ENCODE results near the gene S1PR2.

S1PR2 gene

DNA sequence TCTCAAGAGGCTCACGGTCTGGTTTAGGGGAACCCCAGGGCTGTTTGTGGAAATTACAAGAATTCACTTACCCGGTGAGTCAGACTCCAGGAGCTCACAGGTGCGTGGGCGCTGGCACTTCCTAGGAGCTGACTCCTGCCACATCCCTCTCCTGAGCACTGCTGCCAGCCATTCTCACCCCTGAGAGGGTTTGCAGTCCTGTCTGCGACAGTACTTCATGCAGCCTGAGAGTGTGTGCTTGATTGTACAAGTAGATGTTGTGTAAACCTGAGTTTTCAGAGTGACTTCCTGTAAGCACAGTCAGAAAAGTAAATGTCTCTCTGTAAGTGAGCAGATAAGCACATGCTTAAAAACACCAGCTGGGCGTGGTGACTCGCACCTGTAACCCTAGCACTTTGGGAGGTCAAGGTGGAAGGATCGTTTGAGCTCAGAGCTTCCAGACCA, 29.0 kb upstream of the S1PR2 start:
- TF ChIP-seq, protein P1, sequence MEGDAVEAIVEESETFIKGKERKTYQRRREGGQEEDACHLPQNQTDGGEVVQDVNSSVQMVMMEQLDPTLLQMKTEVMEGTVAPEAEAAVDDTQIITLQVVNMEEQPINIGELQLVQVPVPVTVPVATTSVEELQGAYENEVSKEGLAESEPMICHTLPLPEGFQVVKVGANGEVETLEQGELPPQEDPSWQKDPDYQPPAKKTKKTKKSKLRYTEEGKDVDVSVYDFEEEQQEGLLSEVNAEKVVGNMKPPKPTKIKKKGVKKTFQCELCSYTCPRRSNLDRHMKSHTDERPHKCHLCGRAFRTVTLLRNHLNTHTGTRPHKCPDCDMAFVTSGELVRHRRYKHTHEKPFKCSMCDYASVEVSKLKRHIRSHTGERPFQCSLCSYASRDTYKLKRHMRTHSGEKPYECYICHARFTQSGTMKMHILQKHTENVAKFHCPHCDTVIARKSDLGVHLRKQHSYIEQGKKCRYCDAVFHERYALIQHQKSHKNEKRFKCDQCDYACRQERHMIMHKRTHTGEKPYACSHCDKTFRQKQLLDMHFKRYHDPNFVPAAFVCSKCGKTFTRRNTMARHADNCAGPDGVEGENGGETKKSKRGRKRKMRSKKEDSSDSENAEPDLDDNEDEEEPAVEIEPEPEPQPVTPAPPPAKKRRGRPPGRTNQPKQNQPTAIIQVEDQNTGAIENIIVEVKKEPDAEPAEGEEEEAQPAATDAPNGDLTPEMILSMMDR (IDR thresholded peaks at IDR 0.05; ENCODE audit: low read depth, low read length) = no peak
- no peak for DNase-seq (ENCODE audit: low read depth in 2 of 2)
- H3K4me3 ChIP-seq (replicated peaks in 1 of 2; ENCODE audit: low read depth in 2 of 2, low read length in 2 of 2) = no peak overlapping the region

DNA sequence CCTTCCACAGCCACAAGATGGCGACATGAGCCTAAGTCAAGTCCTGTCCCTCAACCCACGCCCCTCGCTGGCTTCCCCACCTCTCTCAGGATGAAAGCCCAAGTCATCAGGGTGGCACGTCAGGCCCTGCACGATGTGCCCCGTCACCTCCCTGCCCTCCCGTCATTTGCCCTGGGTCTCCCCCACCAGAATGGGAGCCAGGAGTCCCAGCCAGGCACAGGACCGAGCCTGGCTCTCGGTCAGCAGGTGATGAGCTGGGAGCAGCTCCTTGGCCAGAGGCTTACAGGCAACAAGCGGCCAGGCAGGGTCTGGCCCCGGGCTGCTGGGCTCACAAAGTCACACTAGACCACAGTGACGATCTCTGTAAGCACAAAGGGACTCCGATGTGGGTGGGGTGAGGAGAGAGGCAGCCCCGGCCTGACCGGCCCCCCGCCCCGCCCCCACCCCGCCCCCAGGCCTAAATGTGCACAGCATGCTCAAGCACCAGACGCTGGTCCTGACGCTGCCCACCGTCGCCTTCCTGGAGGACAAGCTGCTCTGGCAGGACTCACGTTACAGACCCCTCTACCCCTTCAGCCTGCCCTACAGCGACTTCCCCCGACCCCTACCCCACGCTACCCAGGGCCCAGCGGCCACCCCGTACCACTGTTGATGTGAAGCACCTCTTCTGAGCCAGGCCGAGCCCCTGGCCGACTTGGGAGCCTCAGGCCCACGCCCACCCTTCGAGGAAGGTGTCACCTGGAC, 28.2 kb upstream of the S1PR2 start:
- TF ChIP-seq, protein P1 (IDR thresholded peaks at IDR 0.05; ENCODE audit: low read depth, low read length) = peak; percentile 71
- H3K4me3 ChIP-seq (replicated peaks in 1 of 2; ENCODE audit: low read depth in 2 of 2, low read length in 2 of 2) = no peak overlapping the region
- peak; percentile 89 to 90 for DNase-seq (ENCODE audit: low read depth in 2 of 2)

DNA sequence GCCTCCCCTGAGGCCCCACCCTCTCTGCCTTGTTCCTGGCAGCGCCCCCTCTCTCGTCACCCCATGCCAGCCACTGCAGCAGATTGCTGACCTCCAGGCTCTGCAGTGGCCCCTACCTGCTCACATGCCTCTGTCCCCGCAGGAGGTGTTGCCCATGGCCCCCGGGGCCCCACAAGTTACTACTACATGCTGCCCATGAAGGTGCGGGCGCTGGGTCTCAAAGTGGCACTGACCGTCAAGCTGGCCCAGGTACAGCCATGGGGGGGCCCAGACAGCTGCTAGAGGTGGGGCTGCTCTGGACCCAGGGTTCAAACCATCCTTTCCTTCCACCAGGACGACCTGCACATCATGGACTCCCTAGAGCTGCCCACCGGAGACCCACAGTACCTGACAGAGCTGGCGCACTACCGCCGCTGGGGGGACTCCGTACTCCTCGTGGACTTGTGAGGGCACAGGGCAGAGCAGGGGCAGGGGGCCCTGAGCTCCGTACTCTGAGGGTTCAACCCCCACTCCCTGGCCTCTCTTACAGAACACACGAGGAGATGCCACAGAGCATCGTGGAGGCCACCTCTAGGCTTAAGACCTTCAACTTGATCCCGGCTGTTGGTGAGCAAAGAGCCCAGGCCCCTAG, 27.1 kb upstream of the S1PR2 start:
- TF ChIP-seq, protein P1 (IDR thresholded peaks at IDR 0.05; ENCODE audit: low read depth, low read length) = no peak
- no peak for DNase-seq (ENCODE audit: low read depth in 2 of 2)
- H3K4me3 ChIP-seq (replicated peaks in 1 of 2; ENCODE audit: low read depth in 2 of 2, low read length in 2 of 2) = no peak overlapping the region

DNA sequence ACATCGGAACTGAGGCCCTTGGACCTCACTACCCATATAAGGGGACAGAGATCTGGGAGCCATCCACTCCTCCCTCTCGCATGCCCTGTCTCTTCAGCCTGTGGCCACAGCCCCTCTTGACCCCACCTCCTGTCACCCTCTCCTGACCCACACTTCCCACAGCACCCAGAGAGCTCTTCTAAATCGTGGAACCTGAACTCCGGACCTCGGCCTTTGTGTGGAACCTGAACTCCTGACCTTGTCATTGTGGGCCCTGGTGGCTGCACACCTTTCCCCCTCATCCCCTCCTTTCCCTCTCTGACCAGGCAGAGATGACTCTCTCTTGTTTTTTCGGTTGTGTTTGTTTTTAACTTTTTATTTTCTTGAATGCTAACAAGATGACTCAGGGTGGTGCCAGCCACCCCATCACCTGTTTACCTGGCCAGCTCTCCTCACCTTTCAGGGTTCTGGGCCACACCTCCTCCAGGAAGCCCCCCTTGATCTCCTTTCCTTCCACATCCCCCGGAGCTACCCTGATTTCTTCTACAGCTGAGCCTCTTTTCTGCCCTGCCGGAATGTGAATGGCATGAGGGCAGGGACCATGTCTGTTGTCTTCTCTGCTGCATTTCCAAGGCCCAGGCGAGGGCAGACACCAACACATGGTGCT, 26.0 kb upstream of the S1PR2 start:
- TF ChIP-seq, protein P1 (IDR thresholded peaks at IDR 0.05; ENCODE audit: low read depth, low read length) = no peak
- no peak overlapping the region for H3K4me3 ChIP-seq (replicated peaks in 1 of 2; ENCODE audit: low read depth in 2 of 2, low read length in 2 of 2)
- DNase-seq (ENCODE audit: low read depth in 2 of 2) = no peak

DNA sequence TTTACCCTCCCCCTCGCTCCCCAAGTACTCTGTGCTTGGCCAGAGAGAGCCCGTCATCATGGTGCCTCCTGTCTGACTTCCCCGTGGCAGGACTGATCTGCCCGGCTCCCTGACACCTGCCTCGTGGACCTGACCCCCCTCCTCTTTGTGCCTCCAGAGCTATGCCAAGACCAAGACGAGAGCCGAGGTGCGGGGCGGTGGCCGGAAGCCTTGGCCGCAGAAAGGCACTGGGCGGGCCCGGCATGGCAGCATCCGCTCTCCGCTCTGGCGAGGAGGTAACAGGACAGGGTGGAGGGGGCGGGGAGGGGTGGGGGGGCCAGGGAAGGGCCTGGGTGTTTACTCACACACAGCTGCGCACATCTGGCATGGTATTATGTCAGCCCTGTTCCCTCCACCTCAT, 25.4 kb upstream of the S1PR2 start:
- DNase-seq (ENCODE audit: low read depth in 2 of 2) = no peak
- TF ChIP-seq, protein P1 (IDR thresholded peaks at IDR 0.05; ENCODE audit: low read depth, low read length) = no peak
- no peak overlapping the region for H3K4me3 ChIP-seq (replicated peaks in 1 of 2; ENCODE audit: low read depth in 2 of 2, low read length in 2 of 2)

DNA sequence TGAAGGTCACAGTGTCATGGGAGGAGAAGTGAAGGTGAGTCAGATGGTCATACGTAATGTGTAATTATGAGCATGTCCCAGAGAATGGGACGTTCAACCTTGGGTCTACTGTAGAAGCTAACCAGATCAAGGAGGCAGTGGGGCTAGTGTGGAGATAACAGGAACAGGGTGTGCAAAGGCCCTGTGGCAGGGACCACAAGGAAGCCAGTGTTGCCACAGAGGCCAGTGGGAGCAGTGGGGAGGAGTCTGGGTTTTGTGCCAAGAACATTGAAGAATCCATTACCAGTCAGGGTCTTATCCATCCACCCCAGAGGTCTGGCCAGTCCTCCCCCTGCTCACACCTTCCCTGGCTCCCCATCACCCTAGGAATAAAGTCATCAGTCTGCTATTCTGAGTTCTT, 24.2 kb upstream of the S1PR2 start:
- no peak overlapping the region for H3K4me3 ChIP-seq (replicated peaks in 1 of 2; ENCODE audit: low read depth in 2 of 2, low read length in 2 of 2)
- TF ChIP-seq, protein P1 (IDR thresholded peaks at IDR 0.05; ENCODE audit: low read depth, low read length) = no peak
- DNase-seq (ENCODE audit: low read depth in 2 of 2) = no peak

Data from cardiac fibroblast (primary cell).